Measurements from ENCODE around the gene MYBPC1. TPM values are rescaled to one million over a fixed set of nuclear protein-coding genes. Genes with fewer than 3 reads are reported as not detected.

The MYBPC1 gene
- total and polyA plus RNA-seq, 2 of the 13 experiments (the other 11 are each of a cell fraction or from before 2014, with no cell fraction given) = 0.31 to 0.53 TPM

DNA sequence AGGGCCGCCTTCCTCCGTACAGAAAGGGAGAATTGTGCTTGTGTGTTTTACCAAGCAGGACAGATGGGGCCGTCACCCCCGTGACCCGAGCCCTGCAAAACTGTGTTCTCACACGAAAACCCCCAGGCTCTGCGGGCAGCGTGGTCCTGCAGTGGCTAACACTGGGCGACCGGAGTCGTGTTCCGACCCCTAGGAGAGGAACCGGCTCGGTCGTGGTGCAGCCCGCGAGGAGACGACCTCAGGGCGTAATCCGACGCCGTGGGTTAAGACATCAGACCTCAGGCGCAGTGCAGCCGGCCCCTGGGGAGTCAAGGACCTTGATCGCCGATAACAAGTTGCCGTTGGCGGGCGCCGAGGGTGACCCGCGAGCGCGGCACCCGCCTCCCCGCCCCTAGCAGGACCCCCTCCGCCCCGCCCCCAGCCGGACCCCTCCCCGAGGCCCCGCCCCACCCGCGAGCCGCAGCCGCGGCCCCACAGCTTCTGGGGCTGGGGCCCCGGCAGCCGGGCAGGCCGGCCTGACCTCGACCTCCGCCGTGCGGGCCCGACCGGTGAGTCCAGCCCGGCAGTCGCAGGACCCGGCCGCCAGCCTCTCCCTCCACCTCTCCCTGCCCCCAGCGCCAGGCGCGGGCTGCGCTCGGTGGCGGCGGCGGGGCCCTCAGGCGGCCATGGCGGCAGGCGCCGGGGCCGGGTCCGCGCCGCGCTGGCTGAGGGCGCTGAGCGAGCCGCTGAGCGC is 102.6 kb downstream of the MYBPC1 start, which contains the start of gene CHPT1 (continued):
- TF ChIP-seq, protein P1, sequence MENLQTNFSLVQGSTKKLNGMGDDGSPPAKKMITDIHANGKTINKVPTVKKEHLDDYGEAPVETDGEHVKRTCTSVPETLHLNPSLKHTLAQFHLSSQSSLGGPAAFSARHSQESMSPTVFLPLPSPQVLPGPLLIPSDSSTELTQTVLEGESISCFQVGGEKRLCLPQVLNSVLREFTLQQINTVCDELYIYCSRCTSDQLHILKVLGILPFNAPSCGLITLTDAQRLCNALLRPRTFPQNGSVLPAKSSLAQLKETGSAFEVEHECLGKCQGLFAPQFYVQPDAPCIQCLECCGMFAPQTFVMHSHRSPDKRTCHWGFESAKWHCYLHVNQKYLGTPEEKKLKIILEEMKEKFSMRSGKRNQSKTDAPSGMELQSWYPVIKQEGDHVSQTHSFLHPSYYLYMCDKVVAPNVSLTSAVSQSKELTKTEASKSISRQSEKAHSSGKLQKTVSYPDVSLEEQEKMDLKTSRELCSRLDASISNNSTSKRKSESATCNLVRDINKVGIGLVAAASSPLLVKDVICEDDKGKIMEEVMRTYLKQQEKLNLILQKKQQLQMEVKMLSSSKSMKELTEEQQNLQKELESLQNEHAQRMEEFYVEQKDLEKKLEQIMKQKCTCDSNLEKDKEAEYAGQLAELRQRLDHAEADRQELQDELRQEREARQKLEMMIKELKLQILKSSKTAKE (CRISPR knock-in tag; IDR thresholded peaks at IDR 0.05; ENCODE audit: borderline replicate concordance) = peak; percentile 56
- TF ChIP-seq MAFK (conservative IDR thresholded peaks at IDR 0.05 in 1 of 2, IDR thresholded peaks at IDR 0.05 in 1 of 2; ENCODE audit: low read length in 2 of 2) = no peak
- peak; percentile 82 for TF ChIP-seq YY1 (IDR thresholded peaks at IDR 0.05; ENCODE audit: insufficient read depth, insufficient replicate concordance, low read depth, low read length)
- TF ChIP-seq KMT2A (CRISPR knock-in tag; IDR thresholded peaks at IDR 0.05) = no peak
- no peak for TF ChIP-seq KDM3A (CRISPR knock-in tag; IDR thresholded peaks at IDR 0.05; ENCODE audit: low read depth)
- TF ChIP-seq RFX3 (CRISPR knock-in tag; IDR thresholded peaks at IDR 0.05) = no peak
- no peak for TF ChIP-seq ZNF224 (CRISPR knock-in tag; IDR thresholded peaks at IDR 0.05)
- TF ChIP-seq ZNF737 (CRISPR knock-in tag; IDR thresholded peaks at IDR 0.05; ENCODE audit: borderline replicate concordance) = no peak
- peak; percentile 89 for TF ChIP-seq SIX1 (CRISPR knock-in tag; IDR thresholded peaks at IDR 0.05; ENCODE audit: borderline replicate concordance)
- peak; percentile 66 for TF ChIP-seq ZNF607 (CRISPR knock-in tag; IDR thresholded peaks at IDR 0.05; ENCODE audit: borderline replicate concordance)
- TF ChIP-seq, protein P2, sequence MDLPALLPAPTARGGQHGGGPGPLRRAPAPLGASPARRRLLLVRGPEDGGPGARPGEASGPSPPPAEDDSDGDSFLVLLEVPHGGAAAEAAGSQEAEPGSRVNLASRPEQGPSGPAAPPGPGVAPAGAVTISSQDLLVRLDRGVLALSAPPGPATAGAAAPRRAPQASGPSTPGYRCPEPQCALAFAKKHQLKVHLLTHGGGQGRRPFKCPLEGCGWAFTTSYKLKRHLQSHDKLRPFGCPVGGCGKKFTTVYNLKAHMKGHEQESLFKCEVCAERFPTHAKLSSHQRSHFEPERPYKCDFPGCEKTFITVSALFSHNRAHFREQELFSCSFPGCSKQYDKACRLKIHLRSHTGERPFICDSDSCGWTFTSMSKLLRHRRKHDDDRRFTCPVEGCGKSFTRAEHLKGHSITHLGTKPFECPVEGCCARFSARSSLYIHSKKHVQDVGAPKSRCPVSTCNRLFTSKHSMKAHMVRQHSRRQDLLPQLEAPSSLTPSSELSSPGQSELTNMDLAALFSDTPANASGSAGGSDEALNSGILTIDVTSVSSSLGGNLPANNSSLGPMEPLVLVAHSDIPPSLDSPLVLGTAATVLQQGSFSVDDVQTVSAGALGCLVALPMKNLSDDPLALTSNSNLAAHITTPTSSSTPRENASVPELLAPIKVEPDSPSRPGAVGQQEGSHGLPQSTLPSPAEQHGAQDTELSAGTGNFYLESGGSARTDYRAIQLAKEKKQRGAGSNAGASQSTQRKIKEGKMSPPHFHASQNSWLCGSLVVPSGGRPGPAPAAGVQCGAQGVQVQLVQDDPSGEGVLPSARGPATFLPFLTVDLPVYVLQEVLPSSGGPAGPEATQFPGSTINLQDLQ (CRISPR knock-in tag; IDR thresholded peaks at IDR 0.05) = no peak
- TF ChIP-seq, protein P3, sequence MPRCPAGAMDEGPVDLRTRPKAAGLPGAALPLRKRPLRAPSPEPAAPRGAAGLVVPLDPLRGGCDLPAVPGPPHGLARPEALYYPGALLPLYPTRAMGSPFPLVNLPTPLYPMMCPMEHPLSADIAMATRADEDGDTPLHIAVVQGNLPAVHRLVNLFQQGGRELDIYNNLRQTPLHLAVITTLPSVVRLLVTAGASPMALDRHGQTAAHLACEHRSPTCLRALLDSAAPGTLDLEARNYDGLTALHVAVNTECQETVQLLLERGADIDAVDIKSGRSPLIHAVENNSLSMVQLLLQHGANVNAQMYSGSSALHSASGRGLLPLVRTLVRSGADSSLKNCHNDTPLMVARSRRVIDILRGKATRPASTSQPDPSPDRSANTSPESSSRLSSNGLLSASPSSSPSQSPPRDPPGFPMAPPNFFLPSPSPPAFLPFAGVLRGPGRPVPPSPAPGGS (CRISPR knock-in tag; IDR thresholded peaks at IDR 0.05) = no peak
- TF ChIP-seq, protein P4, sequence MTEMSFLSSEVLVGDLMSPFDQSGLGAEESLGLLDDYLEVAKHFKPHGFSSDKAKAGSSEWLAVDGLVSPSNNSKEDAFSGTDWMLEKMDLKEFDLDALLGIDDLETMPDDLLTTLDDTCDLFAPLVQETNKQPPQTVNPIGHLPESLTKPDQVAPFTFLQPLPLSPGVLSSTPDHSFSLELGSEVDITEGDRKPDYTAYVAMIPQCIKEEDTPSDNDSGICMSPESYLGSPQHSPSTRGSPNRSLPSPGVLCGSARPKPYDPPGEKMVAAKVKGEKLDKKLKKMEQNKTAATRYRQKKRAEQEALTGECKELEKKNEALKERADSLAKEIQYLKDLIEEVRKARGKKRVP (CRISPR knock-in tag; IDR thresholded peaks at IDR 0.05) = no peak; a peak in 1 of 4 replicates
- TF ChIP-seq CEBPG (CRISPR knock-in tag; IDR thresholded peaks at IDR 0.05) = peak; percentile 44; the same call in 1 of the 2 replicates
- TF ChIP-seq, protein P5, sequence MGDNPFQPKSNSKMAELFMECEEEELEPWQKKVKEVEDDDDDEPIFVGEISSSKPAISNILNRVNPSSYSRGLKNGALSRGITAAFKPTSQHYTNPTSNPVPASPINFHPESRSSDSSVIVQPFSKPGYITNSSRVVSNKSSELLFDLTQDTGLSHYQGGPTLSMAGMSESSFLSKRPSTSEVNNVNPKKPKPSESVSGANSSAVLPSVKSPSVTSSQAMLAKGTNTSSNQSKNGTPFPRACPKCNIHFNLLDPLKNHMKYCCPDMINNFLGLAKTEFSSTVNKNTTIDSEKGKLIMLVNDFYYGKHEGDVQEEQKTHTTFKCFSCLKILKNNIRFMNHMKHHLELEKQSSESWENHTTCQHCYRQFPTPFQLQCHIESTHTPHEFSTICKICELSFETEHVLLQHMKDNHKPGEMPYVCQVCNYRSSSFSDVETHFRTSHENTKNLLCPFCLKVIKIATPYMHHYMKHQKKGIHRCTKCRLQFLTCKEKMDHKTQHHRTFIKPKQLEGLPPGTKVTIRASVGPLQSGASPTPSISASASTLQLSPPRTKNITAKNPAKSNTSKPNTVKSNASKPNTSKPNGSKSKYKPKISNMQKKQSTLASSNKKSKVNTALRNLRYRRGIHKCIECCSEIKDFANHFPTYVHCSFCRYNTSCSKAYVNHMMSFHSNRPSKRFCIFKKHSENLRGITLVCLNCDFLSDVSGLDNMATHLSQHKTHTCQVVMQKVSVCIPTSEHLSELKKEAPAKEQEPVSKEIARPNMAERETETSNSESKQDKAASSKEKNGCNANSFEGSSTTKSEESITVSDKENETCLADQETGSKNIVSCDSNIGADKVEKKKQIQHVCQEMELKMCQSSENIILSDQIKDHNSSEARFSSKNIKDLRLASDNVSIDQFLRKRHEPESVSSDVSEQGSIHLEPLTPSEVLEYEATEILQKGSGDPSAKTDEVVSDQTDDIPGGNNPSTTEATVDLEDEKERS (CRISPR knock-in tag; IDR thresholded peaks at IDR 0.05) = no peak
- TF ChIP-seq MTA3 (CRISPR knock-in tag; IDR thresholded peaks at IDR 0.05) = no peak
- TF ChIP-seq PITX1 (CRISPR knock-in tag; IDR thresholded peaks at IDR 0.05) = peak; percentile 63
